Heart left ventricle (tissue), 16 donors: Measurements from ENCODE around the gene TXLNG. TPM values are rescaled to one million over a fixed set of nuclear protein-coding genes. Genes with fewer than 3 reads are reported as not detected.

Experiments
- ATAC-seq, 4 donors: fragments of 200-7000 bp; cut with Tn5 transposase; one replicate each; pipeline ENCODE4 v1.9.1; 2020 to 2022; ENCODE audit warnings: moderate library complexity in 4 of 4, mild to moderate bottlenecking in 3 of 4, moderate number of reproducible peaks in 1 of 4
- DNase-seq, 5 donors: peaks; one replicate each; pipeline ENCODE4 v3.0.0-alpha.2; 2020
- H3K27ac ChIP-seq, 12 donors: fragments of 200-600 bp; sonication (generic) in 4 of 12; one replicate each; pipeline versions ENCODE4 v1.5.0 to v1.8.0; 2016 to 2022; ENCODE audit warnings: mild to moderate bottlenecking in 2 of 12
- H3K27me3 ChIP-seq, 9 donors: fragments of 200-600 bp; sonication (generic) in 2 of 9; one replicate each; pipeline versions ENCODE4 v1.5.1 to v1.8.0; 2016 to 2022; ENCODE audit warnings: mild to moderate bottlenecking in 3 of 9
- H3K36me3 ChIP-seq, 9 donors: fragments of 200-600 bp; sonication (generic) in 2 of 9; one replicate each; pipeline versions ENCODE4 v1.5.0 to v1.8.0; 2018 to 2022; ENCODE audit warnings: mild to moderate bottlenecking in 2 of 9
- H3K4me1 ChIP-seq, 12 donors: fragments of 200-600 bp; sonication (generic) in 4 of 12; one replicate each; pipeline versions ENCODE4 v1.5.0 to v1.8.0; 2016 to 2022; ENCODE audit warnings: mild to moderate bottlenecking in 3 of 12
- H3K4me3 ChIP-seq, 12 donors: fragments of 200-600 bp; sonication (generic) in 4 of 12; one replicate each; pipeline versions ENCODE4 v1.5.0 to v1.8.0; 2017 to 2022; ENCODE audit warnings: mild to moderate bottlenecking in 9 of 12, moderate library complexity in 4 of 12
- H3K9me3 ChIP-seq, 12 donors: fragments of 200-600 bp; sonication (generic) in 4 of 12; one replicate each; pipeline versions ENCODE4 v1.5.0 to v1.8.0; 2016 to 2022; ENCODE audit warnings: mild to moderate bottlenecking in 1 of 12
- CTCF ChIP-seq, 12 donors: fragments of 200-600 bp; sonication (generic) in 4 of 12; IDR thresholded peaks; one replicate each; pipeline versions ENCODE4 v1.5.0 to v1.8.0; 2018 to 2022; ENCODE audit warnings: antibody characterized with exemption in 12 of 12, mild to moderate bottlenecking in 5 of 12
- POLR2A ChIP-seq, 2 donors: fragments of 450-650 bp; IDR thresholded peaks; one replicate each; pipeline ENCODE4 v1.6.1; 2017; ENCODE audit warnings: antibody characterized with exemption in 2 of 2, mild to moderate bottlenecking in 2 of 2, moderate library complexity in 2 of 2
- WGBS, 4 donors: extraction: QIAGEN DNeasy Blood & Tissue Kit in 2 of 4; methylation state at CpG; one replicate each; pipeline versions ENCODE4 v1.1.5 to v1.1.7; 2013 to 2018; 5-methylcytosine and 5-hydroxymethylcytosine counted together
- intact Hi-C, 10 donors: fragments of 100-400 bp; cut with DNase I; formaldehyde crosslinking; loops; one replicate each; pipeline versions ENCODE4 v1.11.1 to v1.14.2; 2022
- polyA plus RNA-seq, 2 donors: library from polyadenylated mRNA; stranded (reverse); fragments of 200-250 nt; gene quantifications; one replicate each; pipeline ENCODE4 v1.2.3, GENCODE V29; 2013
- total RNA-seq, 9 donors: library from RNA; depleted of rRNA in 2 of 9; stranded (reverse); fragments of >200 nt in 2 of 9; fragmentation: NEBNext Ultra II Directional in 3 of 9; extraction: Animal tissue kit (Norgen Biotek cat#: 25700) in 3 of 9; gene quantifications; one replicate each; pipeline versions ENCODE4 v1.1.0 to v1.2.4, GENCODE V29; 2016 to 2023
- donor health status: ischemic (EF 13 %, LVEDD 7.1; RV severe dilation, severe dysfunction).
- donor health status: healthy with polysubstance abuse.
- donor health status: DM: no; HTN: yes; CAD: no.
- donor health status: DM: no; HTN: no; CAD: no.
- donor health status: ischemic (EF 25% LVEDD 6.9; RV normal size, moderate dysfunction).
- donor health status: ischemic (EF 25% LVEDD 5.7; RV mildly dilated, moderate dysfunction).
- donor health status: healthy.
- donor health status: DM: yes; HTN: yes; CAD: no.
- donor health status: ischemic (EF 35%, LVEDD 5.7; RV mildly dilated, moderate dysfunction).
- donor health status: nonischemic (EF 11% LVEDD 7.7; RV severe dilation, severe dysfunction).
- donor health status: DM: yes; HTN: yes; CAD: no.
- donor health status: PGD.
- donor health status: ischemic (EF 29% LVEDD 5.4; RV normal size, mild dysfunction).
- donor health status: nonischemic (EF 23%, LVEDD 6.1; RV moderate dilation, normal function).

Gene TXLNG
- total and polyA plus RNA-seq, 11 donors = 3.0 to 8.1 (median 6.2) TPM

- TF ChIP-seq CTCF (IDR thresholded peaks at IDR 0.05) (no peak), POLR2A (IDR thresholded peaks at IDR 0.05) (no peak)
- Histone ChIP-seq H3K4me1 (peaks cover 0 to 6% (median 0%) of the 10 kb centered on the region in 12 donors), H3K9me3 (no peaks in the 10 kb centered on the region), H3K27me3 (no peaks in the 10 kb centered on the region), H3K27ac (no peak overlapping the region), H3K36me3 (peaks cover 0 to 53% (median 33%) of the 10 kb centered on the region in 9 donors), H3K4me3 (no peak overlapping the region)
- DNase-seq (no peak), ATAC-seq (no peak)
- WGBS, 4 donors = 87 to 92% (median 92%) methylated on average over 2 of the region's 2 CpGs
- intact Hi-C loops = loop anchor here in 1 of 10 donors (10.0 kb wide), 1 partner anchor 222 kb away; no protein-coding TSS in a partner anchor
These were observed 36.5 kb downstream of the TXLNG start for GRCh38 chrX:16822723-16823122.

- no peak for TF ChIP-seq CTCF (IDR thresholded peaks at IDR 0.05)
- TF ChIP-seq POLR2A (IDR thresholded peaks at IDR 0.05) = no peak
- Histone ChIP-seq H3K4me3 (no peak overlapping the region), H3K9me3 (no peaks in the 10 kb centered on the region), H3K27me3 (no peaks in the 10 kb centered on the region), H3K36me3 (peaks cover 0 to 44% (median 33%) of the 10 kb centered on the region in 9 donors), H3K27ac (no peak overlapping the region), H3K4me1 (peaks cover 0 to 12% (median 2%) of the 10 kb centered on the region in 12 donors)
- 86 to 91% (median 89%) methylated on average over 8 of the region's 8 CpGs for WGBS, 4 donors
- DNase-seq (no peak), ATAC-seq (no peak)
- intact Hi-C loops = loop anchor here in 9 of 10 donors (2.0 to 10.0 kb wide), 7 partner anchors 62 to 867 kb away; no protein-coding TSS in a partner anchor
These were observed 39.2 kb downstream of the TXLNG start for GRCh38 chrX:16825264-16826035.

DNA sequence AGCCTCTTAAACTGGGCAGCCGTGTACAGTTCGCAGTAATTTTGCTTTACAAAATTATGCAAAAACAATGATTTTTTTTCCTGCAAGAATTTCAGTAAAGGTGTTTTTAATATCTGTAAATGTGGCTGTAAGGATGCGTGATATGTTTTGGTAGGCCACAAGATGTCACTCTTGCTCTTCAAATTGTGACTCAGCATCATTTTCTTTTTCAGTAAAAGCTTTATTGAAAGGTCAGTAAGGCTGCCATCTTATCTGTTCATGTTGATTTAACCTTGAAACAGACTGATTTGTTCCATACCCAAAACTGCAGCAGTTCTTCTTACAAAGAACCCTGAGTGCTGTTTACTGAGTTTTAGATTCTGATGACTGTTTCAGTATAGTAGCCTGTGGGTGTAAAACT, 39.9 kb downstream of the TXLNG start:
- WGBS, 4 donors = 56 to 75% (median 69%) methylated on average over 3 of the region's 3 CpGs
- no peak overlapping the region for H3K4me3 ChIP-seq
- H3K4me1 ChIP-seq = peaks cover 0 to 12% (median 2%) of the 10 kb centered on the region in 12 donors
- no peak overlapping the region for H3K27ac ChIP-seq
- TF ChIP-seq POLR2A (IDR thresholded peaks at IDR 0.05) (no peak), CTCF (IDR thresholded peaks at IDR 0.05) (peak in 11 of 12 donors; percentile 32 to 63 (median 50))
- no peaks in the 10 kb centered on the region for H3K27me3 ChIP-seq
- peak in 2 of 4 donors; percentile 35 to 39 for ATAC-seq
- DNase-seq = no peak
- peaks cover 0 to 41% (median 27%) of the 10 kb centered on the region in 9 donors for H3K36me3 ChIP-seq
- no peaks in the 10 kb centered on the region for H3K9me3 ChIP-seq
- intact Hi-C loops = loop anchor here in 9 of 10 donors (2.0 to 10.0 kb wide), 7 partner anchors 61 to 866 kb away; no protein-coding TSS in a partner anchor

DNA sequence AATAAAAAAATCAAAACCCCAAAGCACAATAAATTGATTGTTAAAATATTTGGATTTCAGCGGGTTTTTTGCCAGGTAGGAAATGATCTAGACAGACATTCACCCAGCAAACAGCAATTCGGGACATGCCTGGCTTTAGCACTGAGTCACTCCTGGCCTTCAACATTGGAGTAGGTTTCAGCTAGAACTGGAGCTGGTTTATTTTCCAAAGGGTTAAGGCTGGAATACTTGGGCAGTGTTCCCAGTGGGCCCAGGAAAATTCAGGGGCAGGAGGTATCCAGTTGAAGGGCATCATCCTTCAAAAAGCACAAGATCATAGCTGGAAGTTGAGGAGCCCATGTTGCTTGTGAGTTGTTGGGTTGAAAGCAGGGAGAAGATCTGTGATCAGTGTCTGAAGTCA, 41.0 kb downstream of the TXLNG start:
- Histone ChIP-seq H3K4me1 (peaks cover 0 to 12% (median 2%) of the 10 kb centered on the region in 12 donors), H3K27ac (peak overlapping the region in 2 of 12 donors; percentile 50 to 66), H3K27me3 (no peaks in the 10 kb centered on the region), H3K9me3 (no peaks in the 10 kb centered on the region), H3K36me3 (peaks cover 0 to 39% (median 30%) of the 10 kb centered on the region in 9 donors), H3K4me3 (no peak overlapping the region)
- DNase-seq = no peak
- peak in 1 of 4 donors; percentile 35 for ATAC-seq
- 81 to 96% (median 93%) methylated on average over 2 of the region's 2 CpGs for WGBS, 4 donors
- TF ChIP-seq CTCF (IDR thresholded peaks at IDR 0.05) = no peak
- TF ChIP-seq POLR2A (IDR thresholded peaks at IDR 0.05) = no peak
- intact Hi-C loops = loop anchor here in 9 of 10 donors (2.0 to 10.0 kb wide), 7 partner anchors 60 to 865 kb away; no protein-coding TSS in a partner anchor
